Measurements from ENCODE around the gene DNAJB4.
"Not testable (repeated sequence)": the region's sequence is repeated elsewhere in the genome, so short reads cannot be mapped to it uniquely, and the experiment has no call there.

Gene DNAJB4

GRCh38 chr1:77991638-77992037 lies 13.1 kb upstream of the DNAJB4 start:
- no peak for DNase-seq

DNA sequence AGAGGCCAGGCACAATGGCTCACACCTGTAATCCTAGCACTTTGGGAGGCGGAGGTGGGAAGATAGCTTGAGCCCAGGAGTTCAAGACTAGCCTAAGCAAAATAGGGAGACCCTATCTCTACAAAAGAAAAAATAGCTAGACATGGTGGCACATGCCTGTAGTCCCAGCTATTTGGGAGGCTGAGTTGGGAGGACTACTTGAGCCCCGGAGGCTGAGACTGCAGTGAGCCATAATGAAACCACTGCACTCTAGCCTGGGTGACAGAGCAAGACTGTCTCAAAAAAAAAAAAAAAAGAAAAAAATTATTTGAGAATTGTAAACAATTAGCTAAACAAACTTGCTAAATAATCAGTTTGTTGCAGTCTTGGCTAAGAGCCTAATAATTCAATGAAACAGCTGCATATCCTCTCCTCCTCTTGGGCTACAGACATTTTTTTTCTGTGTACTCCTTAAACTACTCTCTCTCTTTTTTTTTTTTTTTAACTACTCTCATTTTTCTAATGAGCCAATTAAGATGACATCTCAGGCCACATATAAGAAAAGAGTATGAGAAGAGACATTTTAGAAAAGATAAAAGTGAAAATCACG lies 10.5 kb upstream of the DNAJB4 start:
- no peak for DNase-seq

DNA sequence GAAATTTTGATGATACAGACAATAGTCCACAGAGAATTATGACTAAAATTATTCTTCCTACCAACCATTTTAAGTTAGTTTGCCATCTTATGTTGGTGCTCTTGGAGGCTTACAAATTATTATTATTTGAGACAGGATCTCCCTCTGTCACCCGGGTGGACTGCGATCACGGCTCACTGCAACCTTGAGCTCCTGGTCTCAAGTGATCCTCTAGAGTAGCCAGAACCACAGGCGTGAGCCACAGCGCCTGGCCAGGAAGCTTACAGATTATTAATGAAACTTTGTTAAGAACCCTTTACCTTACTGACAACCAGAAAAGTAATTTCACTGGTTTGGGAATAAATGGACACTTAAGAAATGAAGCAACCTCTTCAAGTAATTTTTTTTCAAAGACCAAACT lies 8.0 kb upstream of the DNAJB4 start:
- DNase-seq, result no peak

- not testable (repeated sequence) for DNase-seq
These were observed 4.2 kb upstream of the DNAJB4 start for GRCh38 chr1:78000536-78000935.

GRCh38 chr1:78003070-78003746 lies 1.5 kb upstream of the DNAJB4 start:
- no peak for DNase-seq

DNA sequence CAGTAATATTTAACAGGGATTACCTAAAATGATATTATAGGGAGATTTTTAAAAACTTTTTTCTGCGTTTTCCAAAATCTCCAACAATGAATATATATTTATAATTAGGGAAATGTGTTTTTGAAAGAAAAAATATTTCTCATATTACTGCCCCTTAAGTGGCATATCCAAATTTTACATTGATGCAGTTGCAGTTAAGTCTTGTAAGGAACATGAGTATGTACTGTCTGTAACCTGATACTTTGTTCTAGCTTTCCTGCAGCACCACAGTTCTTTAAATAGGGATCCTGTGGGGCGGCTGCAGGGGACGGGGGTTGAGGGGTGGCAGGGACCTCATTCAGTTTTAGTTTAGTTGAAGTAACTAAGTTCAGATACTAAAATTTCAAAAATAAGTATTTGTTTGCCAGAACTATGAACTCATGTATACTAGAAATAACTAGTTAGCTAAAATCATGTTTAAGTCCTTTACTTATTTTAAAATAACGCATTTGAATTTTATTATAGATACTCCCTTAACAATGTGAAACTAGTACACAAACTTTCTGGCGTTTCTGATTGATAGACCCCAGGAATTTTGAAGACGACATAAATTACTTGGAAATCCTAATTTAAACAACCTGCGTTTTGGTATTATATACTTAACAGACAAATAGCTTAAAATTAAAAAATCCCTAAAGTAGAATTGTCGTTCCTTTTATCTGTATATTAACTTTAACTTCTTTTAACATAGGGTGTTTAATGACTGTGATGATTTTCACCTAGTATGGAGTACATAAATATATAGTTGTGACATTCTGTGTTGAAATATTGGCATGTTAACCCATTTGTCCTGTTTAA lies 639 bp upstream of the DNAJB4 start:
- DNase-seq, result peak; percentile 70

DNA sequence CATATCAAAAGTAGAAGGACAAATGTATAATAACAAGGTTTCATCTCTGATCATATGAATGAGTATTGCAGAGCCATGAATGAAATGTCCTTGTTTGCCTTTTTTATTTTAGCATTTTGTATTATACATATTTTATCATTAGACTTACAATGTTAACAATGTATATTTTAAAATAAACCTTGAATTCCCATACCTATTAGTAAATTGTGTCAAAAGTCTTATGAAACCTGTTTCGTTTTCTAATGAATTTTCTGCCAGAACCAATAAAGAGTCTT lies 646 bp downstream of the DNAJB4 start:
- DNase-seq, result no peak

DNA sequence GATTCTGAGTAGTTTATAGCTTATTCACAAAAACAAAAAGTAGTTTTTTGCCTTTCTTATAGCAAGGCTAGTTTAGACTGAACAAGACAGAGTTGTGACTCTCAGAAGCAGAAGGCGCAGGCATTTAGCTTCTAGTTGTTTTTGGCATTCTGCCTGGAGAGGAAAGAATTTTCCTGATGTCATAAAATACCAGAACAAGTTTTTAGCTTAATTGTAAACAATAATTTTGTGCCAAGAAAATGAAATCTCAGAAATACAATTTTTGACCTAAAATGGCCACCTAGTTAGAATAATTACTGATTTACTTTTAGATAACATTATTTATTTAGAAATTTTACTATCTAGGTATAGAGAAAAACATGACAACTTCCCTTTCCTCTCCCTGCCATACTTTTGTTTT lies 1.0 kb downstream of the DNAJB4 start:
- no peak for DNase-seq

- no peak for DNase-seq
These were observed 1.8 kb downstream of the DNAJB4 start for GRCh38 chr1:78006521-78006920.

DNA sequence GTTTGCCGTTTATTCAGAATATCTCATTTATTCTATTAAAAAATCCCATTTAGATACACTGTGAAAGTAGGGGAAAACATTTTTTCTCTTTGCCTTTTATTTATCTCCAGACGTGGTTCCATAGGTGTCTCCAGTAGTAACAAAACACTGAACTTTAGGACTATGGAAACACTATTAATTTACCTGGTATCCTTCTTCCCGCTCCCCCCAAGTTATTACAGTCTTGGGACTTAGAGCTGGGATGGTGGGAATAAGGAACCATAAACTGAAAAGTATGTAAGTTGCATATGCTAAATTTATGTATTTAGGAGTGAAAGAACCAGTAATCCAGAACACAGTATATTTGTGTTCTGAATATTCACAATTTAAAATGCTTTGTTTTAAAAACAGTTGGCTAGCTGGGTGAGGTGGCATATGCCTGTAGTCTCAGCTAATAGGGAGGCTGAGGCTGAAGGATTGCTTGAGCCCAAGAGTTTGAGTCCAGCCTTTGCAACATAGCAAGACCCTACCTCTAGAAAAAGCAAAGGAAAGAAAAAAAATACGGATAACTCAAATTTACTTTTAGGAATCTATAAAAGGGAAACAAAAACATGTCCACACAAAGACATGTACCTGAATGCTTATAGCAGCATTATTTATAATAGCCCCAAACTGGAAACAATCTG lies 3.1 kb downstream of the DNAJB4 start:
- DNase-seq, result no peak

DNA sequence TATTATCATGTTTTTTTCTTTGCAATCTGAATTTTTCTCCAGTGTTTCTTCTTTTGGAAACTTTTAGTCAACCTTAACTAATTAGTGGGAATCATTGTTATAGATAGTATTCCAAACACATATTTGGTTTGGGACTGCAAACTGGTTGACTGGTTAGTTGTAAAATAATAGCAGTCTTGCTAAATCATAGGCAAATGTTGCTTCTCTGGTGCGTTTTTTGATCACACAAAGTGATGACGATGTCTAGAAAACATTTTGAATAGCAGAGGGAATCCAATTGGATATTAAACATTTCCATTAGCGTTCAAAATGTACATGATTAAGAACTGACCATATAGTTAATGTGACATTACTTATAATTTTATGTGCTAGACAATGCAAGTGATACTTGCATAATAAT lies 4.5 kb downstream of the DNAJB4 start:
- no peak for DNase-seq

GRCh38 chr1:78009836-78010235 lies 5.1 kb downstream of the DNAJB4 start:
- DNase-seq, result no peak

GRCh38 chr1:78011050-78011449 lies 6.3 kb downstream of the DNAJB4 start:
- no peak for DNase-seq

DNA sequence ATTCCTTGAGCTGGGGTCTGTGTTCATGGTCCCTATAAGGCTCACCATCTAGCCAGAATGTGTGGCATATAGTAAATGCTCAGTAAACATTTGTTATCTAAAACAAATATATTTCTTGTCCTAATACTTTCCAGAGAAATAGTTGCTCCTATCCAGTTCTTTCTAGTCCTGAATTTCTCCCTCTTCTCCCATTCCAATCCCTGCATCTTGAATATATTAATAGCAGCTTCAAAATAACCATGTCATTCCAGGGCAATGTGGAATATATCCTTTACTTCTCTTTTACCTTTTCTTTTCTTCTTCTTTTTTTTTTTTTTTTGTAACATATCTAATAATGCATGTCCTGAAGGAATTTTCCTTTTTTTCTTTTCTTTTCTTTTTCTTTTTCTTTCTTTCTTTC lies 10.4 kb downstream of the DNAJB4 start:
- no peak for DNase-seq

DNA sequence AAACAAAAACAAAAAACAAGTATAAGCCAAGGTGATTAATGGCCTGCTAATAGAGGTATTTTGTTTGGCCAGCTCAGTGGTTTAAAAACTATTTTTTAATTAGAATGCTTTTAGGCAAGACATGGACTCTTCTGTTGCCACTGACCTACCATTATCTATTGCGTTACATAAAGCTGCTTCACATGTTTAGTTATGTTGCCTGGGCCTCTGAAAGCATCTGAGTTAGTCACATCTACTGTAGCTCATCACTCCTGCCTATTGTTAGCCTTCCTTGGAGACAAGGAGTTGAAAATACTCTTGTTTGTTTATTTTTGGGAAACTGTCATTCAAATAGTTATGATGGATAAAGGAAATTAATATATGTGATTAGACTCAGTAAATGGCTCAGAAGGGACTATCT lies 14.3 kb downstream of the DNAJB4 start:
- no peak for DNase-seq

- DNase-seq, result not testable (repeated sequence)
These were observed 16.4 kb downstream of the DNAJB4 start for GRCh38 chr1:78021134-78021533.

GRCh38 chr1:78029793-78030192 lies 25.1 kb downstream of the DNAJB4 start:
- no peak for DNase-seq

GRCh38 chr1:78032996-78033796 lies 28.5 kb downstream of the DNAJB4 start:
- DNase-seq, result no peak

- no peak for DNase-seq
These were observed 29.0 kb downstream of the DNAJB4 start for GRCh38 chr1:78033797-78034172.

- no peak for DNase-seq
These were observed 30.4 kb downstream of the DNAJB4 start for GRCh38 chr1:78035121-78035520.

DNA sequence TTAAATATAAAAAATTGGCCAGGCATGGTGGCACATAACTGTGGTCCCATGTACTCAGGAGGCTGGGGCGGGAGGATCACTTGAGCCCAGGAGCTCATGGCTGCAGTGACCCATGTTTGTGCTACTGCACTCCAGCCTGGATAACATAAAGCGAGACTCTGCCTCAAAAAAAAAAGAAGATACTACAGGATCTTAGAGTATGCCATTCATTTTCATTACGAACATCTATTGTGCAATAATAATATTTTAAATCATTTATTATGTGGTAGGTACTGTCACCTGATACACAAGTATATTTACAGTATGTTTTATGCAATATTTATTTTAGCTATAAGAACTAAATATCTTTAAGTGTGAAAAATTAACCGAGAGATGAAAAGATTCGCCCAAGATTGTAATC lies 31.7 kb downstream of the DNAJB4 start:
- DNase-seq, result no peak

DNA sequence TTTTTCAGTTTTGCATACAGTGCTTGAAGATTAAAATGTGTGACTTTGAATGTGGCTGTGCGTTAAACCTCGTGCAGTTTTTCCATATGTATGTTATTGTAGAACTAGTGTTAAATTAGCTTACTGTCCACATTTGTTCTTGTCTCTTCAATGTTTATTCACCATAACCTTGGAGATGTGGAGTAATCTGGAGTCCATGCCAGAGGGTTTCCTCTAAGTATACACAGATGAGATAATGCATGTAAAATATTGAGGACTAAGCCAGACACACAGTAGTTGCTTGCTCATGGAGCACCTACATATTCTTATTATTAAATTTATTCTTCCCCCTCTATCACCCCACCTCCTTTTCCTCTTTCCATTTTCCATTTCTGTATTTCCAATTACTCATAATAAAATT lies 33.3 kb downstream of the DNAJB4 start:
- DNase-seq, result no peak

DNA sequence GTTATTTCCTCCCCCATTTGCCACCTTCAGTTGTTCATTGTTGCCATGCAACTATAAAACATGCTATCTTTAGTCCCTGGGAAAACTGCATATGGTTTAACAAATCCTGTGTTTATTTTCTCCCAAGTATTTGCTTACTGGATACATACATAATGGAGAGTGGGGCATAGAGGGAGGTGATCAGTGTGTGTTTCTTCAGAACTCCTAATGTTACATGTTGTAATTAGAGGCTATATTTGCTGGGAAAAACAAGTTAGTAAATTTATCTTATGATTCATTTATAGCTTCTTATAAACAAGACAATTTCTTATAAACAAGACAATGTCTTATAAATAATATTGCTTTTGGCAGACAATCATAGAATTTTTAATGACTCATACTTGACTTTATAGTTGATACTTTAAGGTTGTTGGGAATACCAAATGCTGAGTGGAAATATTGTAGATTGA lies 33.8 kb downstream of the DNAJB4 start:
- no peak for DNase-seq

All from right forelimb (tissue), 1 donor.